ENCODE measurements around the gene CAMK2D.

CAMK2D gene

DNA sequence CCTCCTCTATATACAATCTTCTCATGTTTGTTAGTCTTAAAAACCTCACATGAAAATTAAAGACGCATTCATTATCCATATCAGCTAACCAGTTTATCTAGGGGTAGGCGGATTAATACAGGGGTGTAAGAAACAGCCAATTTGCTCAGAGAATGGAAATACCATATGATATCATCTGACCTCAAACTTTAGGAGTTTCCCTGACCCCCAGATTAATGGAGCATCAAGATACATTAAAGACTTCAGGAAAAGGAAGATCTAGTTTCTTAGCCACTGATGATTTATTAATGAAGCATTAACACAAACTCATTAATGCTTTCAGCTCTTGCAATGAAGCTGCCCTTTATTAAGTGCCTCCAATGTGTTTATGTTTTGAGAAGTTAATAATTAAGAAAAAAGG is 67.5 kb downstream of the CAMK2D start:
- H2AK5ac ChIP-seq (ENCODE audit: low read depth, low read length): no peak overlapping the region
- H3K9me3 ChIP-seq (replicated peaks in 1 of 2; ENCODE audit: control insufficient read depth in 2 of 2, insufficient read depth in 1 of 2, low read depth in 1 of 2, low read length in 2 of 2): no peaks in the 10 kb centered on the region
- no peak overlapping the region for H3K18ac ChIP-seq (ENCODE audit: low read length)
- H2BK15ac ChIP-seq (ENCODE audit: low read length): no peak overlapping the region
- H3K9ac ChIP-seq (ENCODE audit: low read depth, low read length, poor library complexity): no peak overlapping the region
- H2BK5ac ChIP-seq (ENCODE audit: low read length): no peak overlapping the region
- H3K23ac ChIP-seq (ENCODE audit: low read depth, low read length, poor library complexity): no peak overlapping the region
- no CpG with 5 or more reads among the region's 2 CpGs for WGBS, 2 donors (ENCODE audit: extremely low coverage in 2 of 2, insufficient read length in 2 of 2, insufficient replicate concordance in 1 of 2)
- H2BK120ac ChIP-seq (ENCODE audit: low read depth, low read length): no peak overlapping the region
- H3K4ac ChIP-seq (ENCODE audit: low read length): no peak overlapping the region
- H3K14ac ChIP-seq (ENCODE audit: low read length): no peak overlapping the region
- H3K27ac ChIP-seq (replicated peaks; ENCODE audit: low read length): no peak overlapping the region
- H3K4me2 ChIP-seq (ENCODE audit: insufficient read depth, low read length, poor library complexity, severe bottlenecking): no peak overlapping the region
- H2AFZ ChIP-seq (ENCODE audit: low read length): no peak overlapping the region
- H4K8ac ChIP-seq (ENCODE audit: low read depth, low read length): no peak overlapping the region
- H4K91ac ChIP-seq (ENCODE audit: low read depth, low read length, poor library complexity): no peak overlapping the region
- H3K36me3 ChIP-seq (replicated peaks in 1 of 2; ENCODE audit: control insufficient read depth in 2 of 2, insufficient read depth in 2 of 2, low read length in 2 of 2): no peaks in the 10 kb centered on the region
- no peak overlapping the region for H3K4me3 ChIP-seq (ENCODE audit: low read length in 2 of 2)
- H3K27me3 ChIP-seq (ENCODE audit: control insufficient read depth in 3 of 3, insufficient read depth in 3 of 3, low read depth in 1 of 3, low read length in 3 of 3): no peaks in the 10 kb centered on the region
- H3K4me1 ChIP-seq (ENCODE audit: control insufficient read depth in 2 of 2, insufficient read depth in 1 of 2, low read depth in 1 of 2, low read length in 2 of 2): no peaks in the 10 kb centered on the region
- peaks cover 2% of the 10 kb centered on the region for H3K79me1 ChIP-seq (ENCODE audit: low read depth, low read length)
- no peak overlapping the region for H2BK12ac ChIP-seq (ENCODE audit: low read length)
- DNase-seq (ENCODE audit: low spot score): no peak

DNA sequence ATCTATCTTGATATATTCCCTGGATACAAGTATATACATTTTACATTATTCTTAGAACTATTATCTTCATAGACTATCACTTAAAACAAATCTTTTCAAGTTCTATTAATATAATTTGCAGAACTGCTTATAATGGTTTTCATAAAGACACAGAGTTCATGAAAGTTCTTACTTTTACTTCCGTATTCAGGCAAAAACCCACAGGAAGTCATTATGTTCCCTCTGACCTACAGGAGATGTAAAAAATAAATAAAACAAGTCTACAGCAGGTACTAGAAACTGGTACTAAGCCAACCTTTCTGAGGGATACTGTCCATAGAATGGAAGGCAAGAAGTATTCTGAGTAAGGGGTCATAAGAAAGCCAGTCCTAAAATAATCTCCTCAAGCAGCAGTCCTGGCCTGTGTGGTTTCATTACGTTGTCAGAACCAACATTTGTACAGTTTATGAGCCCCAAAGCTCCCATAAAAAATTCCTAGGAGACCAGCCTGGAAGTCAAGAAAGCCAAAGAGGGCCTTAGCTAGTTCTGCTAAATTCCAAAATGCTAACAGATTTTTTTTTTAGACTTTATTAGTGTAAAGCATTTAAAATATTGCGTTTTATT is 68.6 kb downstream of the CAMK2D start:
- H4K8ac ChIP-seq (ENCODE audit: low read depth, low read length): no peak overlapping the region
- H3K14ac ChIP-seq (ENCODE audit: low read length): no peak overlapping the region
- H3K36me3 ChIP-seq (replicated peaks in 1 of 2; ENCODE audit: control insufficient read depth in 2 of 2, insufficient read depth in 2 of 2, low read length in 2 of 2): no peaks in the 10 kb centered on the region
- no peak overlapping the region for H3K27ac ChIP-seq (replicated peaks; ENCODE audit: low read length)
- H3K4me3 ChIP-seq (ENCODE audit: low read length in 2 of 2): no peak overlapping the region
- peaks cover 2% of the 10 kb centered on the region for H3K79me1 ChIP-seq (ENCODE audit: low read depth, low read length)
- H2BK12ac ChIP-seq (ENCODE audit: low read length): no peak overlapping the region
- no peak overlapping the region for H2BK5ac ChIP-seq (ENCODE audit: low read length)
- no peaks in the 10 kb centered on the region for H3K27me3 ChIP-seq (ENCODE audit: control insufficient read depth in 3 of 3, insufficient read depth in 3 of 3, low read depth in 1 of 3, low read length in 3 of 3)
- H3K23ac ChIP-seq (ENCODE audit: low read depth, low read length, poor library complexity): no peak overlapping the region
- no peak overlapping the region for H3K4ac ChIP-seq (ENCODE audit: low read length)
- H2AK5ac ChIP-seq (ENCODE audit: low read depth, low read length): no peak overlapping the region
- DNase-seq (ENCODE audit: low spot score): no peak
- H3K18ac ChIP-seq (ENCODE audit: low read length): no peak overlapping the region
- no peak overlapping the region for H4K91ac ChIP-seq (ENCODE audit: low read depth, low read length, poor library complexity)
- H2BK15ac ChIP-seq (ENCODE audit: low read length): no peak overlapping the region
- no peak overlapping the region for H2AFZ ChIP-seq (ENCODE audit: low read length)
- no peak overlapping the region for H2BK120ac ChIP-seq (ENCODE audit: low read depth, low read length)
- no peaks in the 10 kb centered on the region for H3K9me3 ChIP-seq (replicated peaks in 1 of 2; ENCODE audit: control insufficient read depth in 2 of 2, insufficient read depth in 1 of 2, low read depth in 1 of 2, low read length in 2 of 2)
- H3K9ac ChIP-seq (ENCODE audit: low read depth, low read length, poor library complexity): no peak overlapping the region
- H3K4me1 ChIP-seq (ENCODE audit: control insufficient read depth in 2 of 2, insufficient read depth in 1 of 2, low read depth in 1 of 2, low read length in 2 of 2): no peaks in the 10 kb centered on the region
- H3K4me2 ChIP-seq (ENCODE audit: insufficient read depth, low read length, poor library complexity, severe bottlenecking): no peak overlapping the region
- WGBS, 2 donors (ENCODE audit: extremely low coverage in 2 of 2, insufficient read length in 2 of 2, insufficient replicate concordance in 1 of 2): no CpG with 5 or more reads among the region's 3 CpGs

DNA sequence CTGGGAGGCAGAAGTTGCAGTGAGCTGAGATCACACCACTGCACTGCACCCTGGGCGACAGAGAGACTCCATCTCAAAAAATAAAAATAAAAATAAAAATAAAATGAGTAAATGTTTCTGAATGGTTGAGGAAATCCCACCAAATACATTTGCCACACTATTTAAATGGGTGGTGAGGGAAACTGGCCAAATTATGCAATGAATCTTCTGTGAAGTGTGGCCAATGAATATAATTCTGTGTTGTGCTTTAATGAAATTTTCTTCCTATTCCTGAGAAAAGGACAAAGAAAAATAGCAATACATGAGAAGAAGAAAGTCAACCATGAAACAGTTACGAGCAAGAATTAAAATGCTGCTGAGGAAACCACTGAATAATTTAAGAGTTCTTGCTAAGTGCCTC is 69.9 kb downstream of the CAMK2D start:
- Histone ChIP-seq H3K4me3 (ENCODE audit: low read length in 2 of 2) (no peak overlapping the region), H2BK12ac (ENCODE audit: low read length) (no peak overlapping the region), H4K91ac (ENCODE audit: low read depth, low read length, poor library complexity) (no peak overlapping the region), H3K4ac (ENCODE audit: low read length) (no peak overlapping the region), H3K9me3 (replicated peaks in 1 of 2; ENCODE audit: control insufficient read depth in 2 of 2, insufficient read depth in 1 of 2, low read depth in 1 of 2, low read length in 2 of 2) (no peaks in the 10 kb centered on the region), H3K4me2 (ENCODE audit: insufficient read depth, low read length, poor library complexity, severe bottlenecking) (no peak overlapping the region), H2BK5ac (ENCODE audit: low read length) (no peak overlapping the region), H3K18ac (ENCODE audit: low read length) (no peak overlapping the region), H3K23ac (ENCODE audit: low read depth, low read length, poor library complexity) (no peak overlapping the region), H2BK120ac (ENCODE audit: low read depth, low read length) (no peak overlapping the region), H3K36me3 (replicated peaks in 1 of 2; ENCODE audit: control insufficient read depth in 2 of 2, insufficient read depth in 2 of 2, low read length in 2 of 2) (no peaks in the 10 kb centered on the region), H3K14ac (ENCODE audit: low read length) (no peak overlapping the region), H2AFZ (ENCODE audit: low read length) (no peak overlapping the region), H3K4me1 (ENCODE audit: control insufficient read depth in 2 of 2, insufficient read depth in 1 of 2, low read depth in 1 of 2, low read length in 2 of 2) (no peaks in the 10 kb centered on the region), H3K79me1 (ENCODE audit: low read depth, low read length) (peaks cover 2% of the 10 kb centered on the region), H3K27me3 (ENCODE audit: control insufficient read depth in 3 of 3, insufficient read depth in 3 of 3, low read depth in 1 of 3, low read length in 3 of 3) (no peaks in the 10 kb centered on the region), H2AK5ac (ENCODE audit: low read depth, low read length) (no peak overlapping the region), H3K9ac (ENCODE audit: low read depth, low read length, poor library complexity) (no peak overlapping the region), H2BK15ac (ENCODE audit: low read length) (no peak overlapping the region), H4K8ac (ENCODE audit: low read depth, low read length) (no peak overlapping the region), H3K27ac (replicated peaks; ENCODE audit: low read length) (no peak overlapping the region)
- no CpG with 5 or more reads among the region's 2 CpGs for WGBS, 2 donors (ENCODE audit: extremely low coverage in 2 of 2, insufficient read length in 2 of 2, insufficient replicate concordance in 1 of 2)
- DNase-seq (ENCODE audit: low spot score): no peak

DNA sequence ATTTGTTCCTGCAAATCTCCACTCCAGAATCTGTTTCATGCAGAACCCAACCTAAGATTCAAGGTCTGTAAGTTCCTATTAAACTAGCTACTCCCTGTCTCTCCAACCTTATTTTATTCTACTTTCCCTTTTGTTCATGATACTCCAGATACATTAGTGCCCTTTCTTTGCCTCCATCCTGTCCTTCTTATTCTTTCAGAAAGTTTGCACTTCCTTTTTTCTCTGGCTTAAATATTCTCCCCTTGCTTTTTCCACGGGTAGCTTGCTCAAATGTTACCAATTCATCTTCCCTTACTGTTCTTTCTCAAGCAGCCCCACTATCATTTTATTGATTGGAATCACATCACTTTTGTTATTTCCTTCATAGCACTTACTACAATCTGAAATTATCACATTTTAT is 72.1 kb downstream of the CAMK2D start:
- Histone ChIP-seq H3K36me3 (replicated peaks in 1 of 2; ENCODE audit: control insufficient read depth in 2 of 2, insufficient read depth in 2 of 2, low read length in 2 of 2) (no peaks in the 10 kb centered on the region), H3K18ac (ENCODE audit: low read length) (no peak overlapping the region), H3K27ac (replicated peaks; ENCODE audit: low read length) (no peak overlapping the region), H4K8ac (ENCODE audit: low read depth, low read length) (no peak overlapping the region), H3K14ac (ENCODE audit: low read length) (no peak overlapping the region), H3K9ac (ENCODE audit: low read depth, low read length, poor library complexity) (no peak overlapping the region), H3K4me3 (ENCODE audit: low read length in 2 of 2) (no peak overlapping the region), H3K27me3 (ENCODE audit: control insufficient read depth in 3 of 3, insufficient read depth in 3 of 3, low read depth in 1 of 3, low read length in 3 of 3) (no peaks in the 10 kb centered on the region), H2BK12ac (ENCODE audit: low read length) (no peak overlapping the region), H4K91ac (ENCODE audit: low read depth, low read length, poor library complexity) (no peak overlapping the region), H3K9me3 (replicated peaks in 1 of 2; ENCODE audit: control insufficient read depth in 2 of 2, insufficient read depth in 1 of 2, low read depth in 1 of 2, low read length in 2 of 2) (no peaks in the 10 kb centered on the region), H3K4ac (ENCODE audit: low read length) (no peak overlapping the region), H2BK120ac (ENCODE audit: low read depth, low read length) (no peak overlapping the region), H3K23ac (ENCODE audit: low read depth, low read length, poor library complexity) (no peak overlapping the region), H3K4me1 (ENCODE audit: control insufficient read depth in 2 of 2, insufficient read depth in 1 of 2, low read depth in 1 of 2, low read length in 2 of 2) (no peaks in the 10 kb centered on the region), H3K4me2 (ENCODE audit: insufficient read depth, low read length, poor library complexity, severe bottlenecking) (no peak overlapping the region), H3K79me1 (ENCODE audit: low read depth, low read length) (no peaks in the 10 kb centered on the region), H2BK5ac (ENCODE audit: low read length) (no peak overlapping the region), H2AFZ (ENCODE audit: low read length) (no peak overlapping the region), H2BK15ac (ENCODE audit: low read length) (no peak overlapping the region), H2AK5ac (ENCODE audit: low read depth, low read length) (no peak overlapping the region)
- WGBS, 2 donors (ENCODE audit: extremely low coverage in 2 of 2, insufficient read length in 2 of 2, insufficient replicate concordance in 1 of 2): no CpG with 5 or more reads among the region's 1 CpG
- DNase-seq (ENCODE audit: low spot score): no peak
